Epithelial cell of prostate (primary cell): ENCODE measurements around the gene ENTPD7.
"Not testable (repeated sequence)": the region's sequence is repeated elsewhere in the genome, so short reads cannot be mapped to it uniquely, and the experiment has no call there.

Source experiments
- DNase-seq: peaks from one replicate; pipeline ENCODE4 v3.0.0-alpha.2; 2011; ENCODE audit warnings: low read depth, low spot score
- H3K27ac ChIP-seq: fragments of 450-650 bp; 2 replicates; pipeline ENCODE4 v1.5.1; 2017; ENCODE audit warnings: mild to moderate bottlenecking

Gene ENTPD7

DNA sequence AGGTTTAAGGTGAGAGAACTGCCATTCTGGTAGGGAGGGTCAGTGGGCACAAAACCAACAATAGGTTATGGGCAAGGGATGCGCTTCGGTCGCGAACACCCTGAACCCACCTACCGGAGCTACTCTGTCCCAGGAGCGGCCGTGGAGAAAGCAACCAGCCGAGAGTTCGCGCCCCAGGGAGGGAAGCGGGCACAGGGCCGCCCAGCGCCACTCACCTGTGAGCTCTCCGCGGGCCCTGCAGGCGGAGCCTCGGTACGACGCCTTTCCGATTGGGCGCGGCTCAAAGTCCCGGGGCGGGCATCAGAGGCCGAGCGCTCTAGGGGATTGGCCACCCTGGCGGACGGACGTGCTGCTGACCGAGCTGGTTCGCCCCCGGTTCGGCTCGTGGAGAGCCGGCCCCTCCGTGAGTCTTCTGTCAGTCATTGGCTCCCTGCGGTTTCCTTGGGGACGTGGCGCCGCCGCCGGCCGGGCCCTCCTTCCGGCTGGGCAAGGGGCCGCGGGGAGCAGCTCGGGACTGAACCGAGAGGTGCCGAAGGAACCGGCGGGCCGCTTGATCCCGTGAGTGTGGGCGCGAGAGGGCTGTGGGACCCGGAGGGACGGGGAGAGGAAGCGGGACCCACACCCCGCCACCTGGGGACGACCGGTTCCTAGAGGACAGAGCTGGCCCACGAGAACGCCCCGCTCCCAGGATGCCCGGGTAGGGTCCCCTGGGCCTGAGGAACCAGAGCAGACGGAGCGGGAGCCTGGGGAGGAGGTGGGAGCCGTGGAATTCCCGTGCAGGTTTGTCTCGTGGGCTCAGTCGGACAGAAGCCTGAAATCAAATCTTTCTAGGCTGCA lies at the start of gene ENTPD7:
ENTPD7 (plus strand) TSS at position 479 of the 837 bp plus-strand sequence. CDS start 448 bp downstream, outside the sequence.
- DNase-seq: peak; percentile 93
- peak within 1 kb of the TSS; percentile 97 for H3K27ac ChIP-seq

DNA sequence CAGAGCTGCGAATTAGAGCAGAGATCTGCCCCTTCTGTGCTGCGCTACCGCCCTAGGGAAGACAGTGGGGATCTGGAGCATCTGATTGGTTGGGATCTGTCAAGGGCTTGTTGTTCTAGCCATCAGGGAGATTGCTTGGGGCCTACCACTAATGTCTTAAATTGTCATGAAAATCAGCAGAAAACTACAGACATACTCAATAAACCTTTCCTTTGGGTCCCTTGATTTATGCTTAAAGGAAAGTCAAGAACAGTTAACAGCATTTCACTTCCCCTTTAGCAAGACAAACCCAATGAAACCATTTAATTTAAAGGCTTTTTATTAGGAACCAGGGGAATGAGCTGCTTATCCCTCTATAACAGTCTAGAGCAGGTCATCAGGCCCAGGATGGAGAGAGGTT lies 49.1 kb upstream of the ENTPD7 start:
- H3K27ac ChIP-seq: no peak overlapping the region
- no peak for DNase-seq

- DNase-seq: no peak
- no peak overlapping the region for H3K27ac ChIP-seq
Measured at GRCh38 chr10:99611326-99611725, 48.0 kb upstream of the ENTPD7 start.

- DNase-seq: no peak
Measured at GRCh38 chr10:99612167-99612831, 47.0 kb upstream of the ENTPD7 start.

DNA sequence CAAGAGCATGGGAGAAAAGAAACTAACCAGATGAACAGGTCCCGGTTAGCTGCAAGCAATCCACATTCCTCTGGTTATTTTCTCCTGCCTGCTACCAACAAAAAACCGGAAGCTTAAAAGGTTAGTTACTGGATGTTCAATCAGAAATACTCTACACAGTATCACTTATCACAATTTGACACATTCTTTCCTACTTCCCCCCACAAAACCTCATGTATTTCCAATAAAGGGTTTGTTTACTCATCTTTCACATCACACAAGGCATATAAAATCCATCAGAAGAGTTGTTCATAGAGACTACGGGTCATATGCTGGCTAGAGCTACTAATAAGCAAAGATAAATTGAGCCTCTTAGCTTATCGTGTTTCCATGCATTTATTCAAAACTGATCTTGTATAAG lies 43.9 kb upstream of the ENTPD7 start:
- H3K27ac ChIP-seq: no peak overlapping the region
- no peak for DNase-seq

More at GRCh38 chr10:99612167-99612831, 47.0 kb upstream of the ENTPD7 start:
- no peak overlapping the region for H3K27ac ChIP-seq

DNA sequence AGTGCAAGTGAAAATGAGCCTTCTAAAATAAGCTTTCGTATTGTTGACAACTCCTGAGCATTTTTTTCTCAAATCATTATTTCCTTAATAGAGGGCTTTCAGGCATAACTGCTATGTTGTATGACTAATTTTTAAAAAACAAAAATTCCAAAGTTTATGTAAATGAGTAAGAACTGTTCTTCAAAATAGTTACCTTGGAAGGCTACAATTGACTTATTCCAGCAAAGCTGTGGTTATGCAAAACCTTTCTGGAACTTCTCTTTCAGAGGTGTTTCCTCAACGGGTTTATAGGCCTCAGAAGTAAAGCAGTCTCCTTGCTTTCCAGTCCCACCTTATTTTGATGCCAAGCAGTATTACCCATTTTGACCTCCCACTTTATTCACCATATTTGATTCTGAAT lies 41.6 kb upstream of the ENTPD7 start:
- DNase-seq: no peak
- H3K27ac ChIP-seq: no peak overlapping the region

DNA sequence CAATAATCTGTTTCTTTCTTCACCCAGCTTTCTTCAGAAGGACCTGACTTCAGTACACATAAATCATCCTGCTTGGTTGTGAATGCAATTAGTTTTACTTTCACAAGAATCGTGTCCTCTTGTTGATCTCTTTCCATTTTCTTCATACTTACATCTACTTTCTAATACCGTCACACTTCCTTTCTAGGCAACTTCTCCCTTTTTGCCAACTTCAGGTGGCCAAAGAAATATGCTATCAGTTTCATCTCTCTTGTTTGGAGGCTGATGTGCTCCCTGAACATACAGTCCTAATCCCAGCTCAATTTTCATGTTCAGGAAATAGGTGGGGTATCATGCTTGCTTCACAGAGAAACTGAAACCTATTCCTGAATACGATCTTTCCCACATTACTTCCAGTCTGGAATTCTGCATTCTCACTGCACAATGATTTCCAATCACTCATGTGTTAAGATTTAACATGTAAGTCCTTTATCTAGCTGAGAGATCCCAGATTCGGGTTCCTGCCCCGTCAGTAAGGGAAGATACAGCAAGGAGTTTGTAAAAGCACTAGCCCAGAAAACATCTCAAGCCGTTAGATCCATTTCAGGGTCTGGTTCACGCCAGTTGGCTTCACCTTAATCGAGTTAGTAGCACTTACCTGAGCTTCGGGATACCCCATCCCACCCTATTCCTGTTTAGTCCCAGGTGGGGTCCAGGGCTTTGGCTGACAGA lies 40.1 kb upstream of the ENTPD7 start:
- DNase-seq: no peak
- peak overlapping the region; percentile 96 for H3K27ac ChIP-seq

GRCh38 chr10:99619851-99620710 lies 39.2 kb upstream of the ENTPD7 start, which contains the start of gene SLC25A28:
SLC25A28 (minus strand) TSS chr10:99620439; CDS start chr10:99620335, 104 bp downstream.
- peak within 1 kb of the TSS; percentile 96 for H3K27ac ChIP-seq
- DNase-seq: peak; percentile 100

DNA sequence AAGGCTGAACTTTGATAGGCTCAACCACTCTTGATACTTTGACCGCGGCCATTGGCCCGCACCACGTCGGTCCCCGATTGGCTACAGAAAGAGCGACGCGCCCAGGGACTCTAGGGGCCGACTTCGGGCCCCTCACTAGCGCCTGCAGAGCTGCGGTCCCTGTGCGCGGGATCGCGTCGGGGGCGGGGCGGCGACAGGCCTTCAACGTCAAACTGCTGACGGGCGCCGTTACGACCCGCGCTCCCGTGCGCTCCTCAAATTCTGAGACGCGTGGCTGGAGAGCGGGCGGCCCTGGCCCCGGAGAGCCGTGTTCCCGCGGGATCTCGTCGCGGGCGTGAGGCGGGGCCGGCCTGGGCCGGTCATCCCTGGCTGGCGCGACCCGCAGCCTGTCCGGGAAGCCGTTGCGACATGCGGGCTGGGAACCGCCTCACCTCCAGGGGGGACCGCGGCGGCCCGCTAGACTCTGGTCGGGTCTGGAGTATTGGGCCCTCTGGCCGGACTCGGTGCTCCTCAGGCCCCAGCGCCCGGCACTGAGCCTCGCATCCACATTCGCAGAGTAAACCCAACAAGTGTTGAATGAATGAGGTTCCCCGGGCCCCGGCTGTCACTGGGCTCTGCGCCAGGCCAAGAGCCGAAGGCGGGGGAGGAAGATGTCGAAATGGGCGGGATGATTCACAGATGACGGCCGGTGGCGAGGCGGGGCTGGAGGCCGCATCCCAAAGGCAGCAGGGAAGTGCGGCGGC lies 38.4 kb upstream of the ENTPD7 start:
- H3K27ac ChIP-seq: peak overlapping the region; percentile 96
- peak; percentile 80 for DNase-seq

DNA sequence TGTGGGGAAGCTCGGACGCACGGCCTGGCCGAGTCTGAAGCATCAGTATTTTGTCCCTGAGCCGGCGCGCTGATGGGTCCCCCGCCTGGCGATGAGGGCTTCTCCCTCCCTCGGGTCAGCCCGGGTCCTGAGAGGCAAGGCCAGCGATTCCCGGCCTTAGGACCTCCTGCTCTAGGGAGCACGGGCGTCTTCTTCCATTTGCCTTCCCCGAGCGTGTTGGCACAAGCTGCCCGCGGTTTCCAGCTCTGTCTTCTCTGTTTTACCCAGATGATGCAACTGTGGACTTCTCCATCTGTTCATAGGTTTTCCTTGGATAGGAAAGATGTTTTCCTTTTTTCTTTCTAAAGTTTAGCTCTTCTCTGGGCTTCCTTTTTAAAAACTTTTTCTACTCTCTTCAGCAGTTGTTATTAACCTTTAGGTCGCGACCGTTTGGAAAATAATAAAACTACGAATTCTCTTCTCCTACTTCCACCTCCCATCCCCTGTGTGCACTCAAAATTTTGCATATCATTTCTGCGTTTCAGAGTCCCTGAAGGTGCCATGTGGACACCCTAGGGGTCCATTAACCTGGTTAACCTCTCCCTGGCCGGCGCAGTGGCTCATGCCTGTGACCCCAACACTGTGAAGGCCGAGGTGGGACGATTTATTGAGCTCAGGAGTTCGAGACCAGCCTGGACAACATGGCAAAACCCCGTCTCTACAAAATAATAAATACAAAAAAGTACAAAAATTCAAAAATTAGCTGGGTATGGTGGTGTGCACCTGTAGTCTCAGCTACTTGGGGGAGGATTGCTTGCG lies 37.7 kb upstream of the ENTPD7 start:
- H3K27ac ChIP-seq: peak overlapping the region; percentile 96
- DNase-seq: peak; percentile 68

DNA sequence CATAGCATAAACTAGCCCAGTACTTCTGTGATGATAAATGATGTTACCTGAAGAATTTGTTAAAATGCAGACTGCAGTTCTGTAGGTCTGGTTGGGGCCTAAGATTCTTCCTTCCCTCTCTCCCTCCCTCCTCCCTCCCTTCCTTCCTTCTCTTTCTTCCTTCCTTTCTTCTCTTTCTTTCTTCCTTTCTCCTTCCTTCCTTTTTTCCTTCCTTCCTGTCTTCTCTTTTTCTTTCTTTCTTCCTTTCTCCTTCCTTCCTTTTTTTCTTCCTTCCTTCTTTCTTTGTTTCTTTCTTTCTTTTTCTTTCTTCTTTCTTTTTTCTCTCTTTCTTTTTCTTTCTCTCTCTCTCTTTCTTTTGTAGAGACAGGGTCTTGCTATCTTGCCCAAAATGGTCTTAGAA lies 35.4 kb upstream of the ENTPD7 start:
- H3K27ac ChIP-seq: no peak overlapping the region
- no peak for DNase-seq

DNA sequence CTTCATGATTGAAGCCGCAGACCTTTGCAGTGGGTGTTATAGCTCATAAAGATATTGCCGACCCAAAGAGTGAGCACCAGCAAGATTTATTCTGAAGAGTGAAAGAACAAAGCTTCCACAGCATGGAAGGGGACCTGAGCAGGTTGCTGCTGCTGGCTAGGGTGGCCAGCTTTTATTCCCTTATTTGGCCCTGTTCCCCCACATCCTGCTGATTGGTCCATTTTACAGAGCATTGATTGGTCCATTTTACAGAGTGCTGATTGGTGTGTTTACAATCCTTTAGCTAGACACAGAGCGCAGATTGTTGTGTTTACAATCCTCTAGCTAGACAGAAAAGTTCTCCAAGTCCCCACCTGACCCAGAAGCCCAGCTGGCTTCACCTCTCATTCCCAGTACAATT lies 34.2 kb upstream of the ENTPD7 start:
- DNase-seq, H3K27ac ChIP-seq: not testable (repeated sequence)

- DNase-seq: no peak
- peak overlapping the region; percentile 18 for H3K27ac ChIP-seq
Measured at GRCh38 chr10:99628923-99629624, 30.2 kb upstream of the ENTPD7 start.

DNA sequence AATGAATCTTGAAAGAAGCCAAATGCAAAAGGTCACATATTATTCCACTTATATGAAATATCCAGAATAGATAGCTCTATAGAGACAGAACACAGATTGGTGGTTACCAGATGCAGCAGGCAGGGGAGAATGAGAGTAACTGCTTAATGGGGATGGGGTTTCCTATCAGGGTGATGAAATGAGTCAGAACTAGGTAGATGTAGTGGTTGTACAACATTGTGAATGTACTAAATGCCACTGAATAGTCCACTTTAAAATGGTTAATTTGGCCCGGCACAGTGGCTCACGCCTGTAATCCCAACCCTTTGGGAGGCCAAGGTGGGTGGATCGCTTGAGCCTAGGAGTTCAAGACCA lies 29.7 kb upstream of the ENTPD7 start:
- no peak for DNase-seq
- H3K27ac ChIP-seq: peak overlapping the region; percentile 18

DNA sequence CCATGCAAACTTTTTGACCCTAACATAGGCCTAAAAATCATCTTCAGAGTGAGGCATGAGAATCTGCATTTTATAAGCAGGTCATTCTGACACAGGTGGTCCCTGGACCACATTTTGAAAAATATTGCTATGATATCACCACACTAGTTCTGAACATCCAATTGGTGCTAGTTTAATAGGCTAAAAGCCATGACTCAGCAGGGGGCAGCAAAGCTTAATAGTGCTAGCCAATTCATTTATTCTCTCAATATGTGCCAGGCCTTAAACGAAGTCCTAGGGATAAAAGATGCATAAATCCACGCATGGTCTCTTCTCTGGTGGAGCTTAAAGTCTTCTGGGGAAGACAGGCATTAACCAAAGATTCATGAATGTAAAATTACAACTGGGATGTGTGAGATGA lies 28.9 kb upstream of the ENTPD7 start:
- no peak for DNase-seq
- peak overlapping the region; percentile 69 for H3K27ac ChIP-seq

GRCh38 chr10:99630991-99631390 lies 28.3 kb upstream of the ENTPD7 start:
- H3K27ac ChIP-seq: peak overlapping the region; percentile 69
- no peak for DNase-seq

GRCh38 chr10:99631496-99631895 lies 27.8 kb upstream of the ENTPD7 start:
- peak overlapping the region; percentile 69 for H3K27ac ChIP-seq
- DNase-seq: no peak

DNA sequence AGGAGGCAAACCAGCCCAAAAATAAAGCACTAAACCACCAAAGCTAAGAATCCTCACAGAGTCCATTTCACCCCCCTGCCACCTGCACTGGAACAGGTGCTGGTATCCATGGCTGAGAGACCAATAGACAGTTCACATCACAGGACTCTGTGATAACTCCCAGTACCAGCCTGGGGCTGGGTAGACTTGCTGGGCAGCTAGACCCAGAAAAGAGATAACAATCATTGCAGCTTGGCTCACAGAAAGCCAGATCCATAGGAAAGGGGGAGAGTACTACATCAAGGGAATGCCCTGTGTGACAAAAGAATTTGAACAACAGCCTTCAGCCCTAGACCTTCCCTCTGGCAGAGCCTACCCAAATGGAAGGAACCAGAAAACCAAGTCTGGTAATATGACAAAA lies 25.5 kb upstream of the ENTPD7 start:
- no peak overlapping the region for H3K27ac ChIP-seq
- DNase-seq: no peak
